Endothelial cell of coronary artery (primary cell): ENCODE measurements around the gene OTOG. TPM values are rescaled to one million over a fixed set of nuclear protein-coding genes. Genes with fewer than 3 reads are reported as not detected.

ENCODE experiments used
- total RNA-seq: library from RNA; depleted of rRNA; stranded (reverse); fragments of >200 nt; gene quantifications from 2 replicates; pipeline ENCODE4 v1.2.3, GENCODE V29; 2014

OTOG gene
- total RNA-seq: not detected in 2 replicates

DNA sequence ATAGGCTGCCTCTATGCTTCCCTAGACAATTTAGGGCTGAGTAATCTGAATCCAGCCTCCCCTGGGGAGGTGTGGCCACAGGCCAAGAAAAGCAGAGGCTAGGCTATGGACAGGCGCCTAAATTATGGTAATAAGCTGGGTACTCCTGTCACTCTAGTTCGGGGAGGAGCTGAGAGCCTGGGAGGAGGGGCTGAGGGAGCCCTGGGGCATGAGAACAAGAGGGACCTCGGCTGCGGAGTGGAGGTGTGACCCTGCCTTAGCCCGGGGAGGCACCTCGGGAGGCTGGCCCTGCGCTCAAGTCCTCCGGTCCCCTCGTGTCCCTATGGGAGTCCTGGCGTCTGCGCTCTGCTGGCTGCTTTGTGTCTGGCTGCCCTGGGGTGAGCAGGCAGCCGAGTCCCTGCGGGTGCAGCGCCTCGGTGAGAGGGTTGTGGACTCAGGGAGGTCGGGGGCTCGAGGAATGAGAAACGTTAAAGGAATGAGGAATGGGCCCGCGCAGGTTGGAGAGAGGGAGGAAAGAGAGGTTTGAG, at the start of gene OTOG:
Gene OTOG (plus strand): TSS at position 209 of the 527 bp plus-strand sequence. CDS start 114 bp downstream, at position 323.

DNA sequence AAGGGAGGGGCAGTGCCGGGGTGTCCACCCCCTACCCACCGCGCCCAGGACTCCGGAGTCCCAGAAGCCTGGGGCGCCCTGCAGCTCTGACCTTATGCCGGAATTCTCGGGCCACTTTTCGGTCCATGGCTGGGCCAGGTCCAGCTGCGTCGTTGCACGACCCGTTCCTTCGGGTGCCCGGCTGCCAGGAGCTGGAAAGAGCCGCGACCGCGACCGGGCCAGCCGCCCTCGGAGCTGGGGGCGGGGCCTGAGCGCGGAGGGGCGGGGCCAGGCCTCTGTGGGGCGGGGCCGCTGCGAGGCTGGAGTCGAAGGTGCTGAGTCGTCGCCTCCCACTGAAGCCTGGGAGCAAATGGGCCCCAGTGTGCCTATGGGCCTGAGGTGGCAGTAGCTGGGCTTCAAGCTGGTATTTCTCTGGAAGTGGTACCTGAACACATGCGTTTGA, 2.9 kb upstream of the OTOG start, which contains the start of gene USH1C:
Gene USH1C (minus strand): TSS at position 236 of the 442 bp plus-strand sequence. CDS start 109 bp downstream, at position 127.

Other genes with a start within 250 kb of the OTOG start
- 2.9 and 4.4 TPM in 2 replicates for gene NCR3LG1, start 195.5 kb upstream of the OTOG start, total RNA-seq
- under 0.01 and 0.18 TPM in 2 replicates for gene KCNJ11, start 158.6 kb upstream of the OTOG start, total RNA-seq
- gene ABCC8, start 70.4 kb upstream of the OTOG start, total RNA-seq: not detected in 2 replicates
- not detected in 2 replicates for gene USH1C, start 2.8 kb upstream of the OTOG start, total RNA-seq
- gene MYOD1, start 172.3 kb downstream of the OTOG start, total RNA-seq: not detected in 2 replicates
- gene KCNC1, start 187.5 kb downstream of the OTOG start, total RNA-seq: not detected in 2 replicates